GM18517 (cell line): ENCODE results near the gene CLK3.
"Not testable (repeated sequence)": the region's sequence is repeated elsewhere in the genome, so short reads cannot be mapped to it uniquely, and the experiment has no call there.

Experiments
- ATAC-seq: cut with Tn5 transposase; IDR thresholded peaks from one replicate; pipeline ENCODE4 v1.9.1; 2021; ENCODE audit warnings: mild to moderate bottlenecking, moderate library complexity; ENCODE audit not compliant: unreplicated experiment

The CLK3 gene

GRCh38 chr15:74620636-74621545 lies 5.3 kb downstream of the CLK3 start:
- no peak for ATAC-seq

GRCh38 chr15:74621546-74621920 lies 5.9 kb downstream of the CLK3 start:
- ATAC-seq: no peak

DNA sequence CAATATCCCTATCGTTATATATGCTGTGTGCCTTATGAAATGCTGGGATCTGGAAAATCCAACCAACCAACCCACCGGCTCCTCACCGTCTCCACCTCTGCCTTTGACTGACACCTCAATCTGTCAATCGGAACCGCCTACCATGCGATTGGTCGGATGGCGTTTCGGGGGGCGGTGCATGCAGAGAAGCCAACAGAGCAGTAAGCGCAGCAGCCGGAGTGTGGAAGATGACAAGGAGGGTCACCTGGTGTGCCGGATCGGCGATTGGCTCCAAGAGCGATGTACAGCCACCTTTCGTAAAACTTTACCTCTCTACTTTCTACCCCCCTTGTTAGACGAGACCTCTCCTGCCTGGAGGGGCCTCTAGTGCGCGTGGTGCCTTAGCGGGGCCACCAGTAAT lies 6.3 kb downstream of the CLK3 start:
- ATAC-seq: no peak

DNA sequence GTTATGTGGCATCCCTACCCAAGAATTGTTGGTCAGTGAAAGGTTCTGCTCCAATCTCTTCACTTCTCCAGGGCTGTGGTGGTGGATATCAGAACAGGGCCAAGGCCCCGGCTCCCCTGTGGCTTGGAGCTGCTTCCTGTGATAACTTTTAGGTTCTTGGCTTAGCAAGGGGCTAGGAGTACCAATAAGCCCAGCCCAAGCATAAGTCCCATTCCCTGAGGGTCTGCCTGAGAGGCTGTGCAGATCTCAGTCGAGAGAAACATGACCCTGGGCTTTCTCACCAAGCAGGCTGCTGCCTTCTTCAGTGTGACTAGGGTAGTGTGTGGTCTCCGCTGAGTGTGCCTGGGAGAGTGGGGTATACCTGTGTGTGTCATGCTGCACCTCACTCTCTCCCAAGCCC lies 7.1 kb downstream of the CLK3 start:
- ATAC-seq: no peak

- no peak for ATAC-seq
These were observed 8.5 kb downstream of the CLK3 start for GRCh38 chr15:74624020-74624602.

DNA sequence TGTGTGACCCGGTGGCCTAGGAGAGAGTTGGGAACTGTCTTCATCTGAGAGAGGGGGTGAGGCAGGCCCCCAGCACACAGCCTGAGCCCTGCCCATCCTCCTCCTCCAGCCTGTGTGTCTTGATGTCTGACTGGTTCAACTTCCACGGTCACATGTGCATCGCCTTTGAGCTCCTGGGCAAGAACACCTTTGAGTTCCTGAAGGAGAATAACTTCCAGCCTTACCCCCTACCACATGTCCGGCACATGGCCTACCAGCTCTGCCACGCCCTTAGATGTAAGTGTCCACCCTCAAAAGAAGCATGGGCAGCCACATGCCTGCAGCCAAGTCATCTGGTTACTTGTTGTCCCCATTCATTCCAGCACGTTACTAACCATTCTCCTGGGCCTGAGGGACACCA lies 10.1 kb downstream of the CLK3 start:
- no peak for ATAC-seq

- ATAC-seq: no peak
These were observed 10.7 kb downstream of the CLK3 start for GRCh38 chr15:74626336-74626735.

GRCh38 chr15:74626752-74627692 lies 11.4 kb downstream of the CLK3 start:
- ATAC-seq: no peak

DNA sequence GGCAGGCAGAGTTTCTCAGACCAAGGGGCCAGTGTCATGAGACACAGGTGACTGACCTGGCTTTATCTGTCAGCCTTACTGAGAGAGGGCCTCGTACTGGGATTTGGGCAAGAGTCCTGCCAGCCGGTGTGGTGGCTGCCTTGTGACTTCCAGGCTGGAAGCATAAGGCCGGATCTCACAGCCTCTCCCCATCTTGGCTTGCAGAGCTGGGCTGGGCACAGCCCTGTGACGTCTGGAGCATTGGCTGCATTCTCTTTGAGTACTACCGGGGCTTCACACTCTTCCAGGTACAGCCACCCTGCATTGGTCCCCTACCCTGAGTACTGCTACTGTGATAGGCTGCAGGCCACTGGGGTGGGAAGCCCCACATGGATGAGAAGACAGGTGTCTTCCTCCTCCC lies 12.1 kb downstream of the CLK3 start:
- no peak for ATAC-seq

GRCh38 chr15:74628199-74628598 lies 12.6 kb downstream of the CLK3 start:
- ATAC-seq: no peak

GRCh38 chr15:74628949-74629348 lies 13.3 kb downstream of the CLK3 start:
- no peak for ATAC-seq

- not testable (repeated sequence) for ATAC-seq
These were observed 14.1 kb downstream of the CLK3 start for GRCh38 chr15:74629696-74630095.

DNA sequence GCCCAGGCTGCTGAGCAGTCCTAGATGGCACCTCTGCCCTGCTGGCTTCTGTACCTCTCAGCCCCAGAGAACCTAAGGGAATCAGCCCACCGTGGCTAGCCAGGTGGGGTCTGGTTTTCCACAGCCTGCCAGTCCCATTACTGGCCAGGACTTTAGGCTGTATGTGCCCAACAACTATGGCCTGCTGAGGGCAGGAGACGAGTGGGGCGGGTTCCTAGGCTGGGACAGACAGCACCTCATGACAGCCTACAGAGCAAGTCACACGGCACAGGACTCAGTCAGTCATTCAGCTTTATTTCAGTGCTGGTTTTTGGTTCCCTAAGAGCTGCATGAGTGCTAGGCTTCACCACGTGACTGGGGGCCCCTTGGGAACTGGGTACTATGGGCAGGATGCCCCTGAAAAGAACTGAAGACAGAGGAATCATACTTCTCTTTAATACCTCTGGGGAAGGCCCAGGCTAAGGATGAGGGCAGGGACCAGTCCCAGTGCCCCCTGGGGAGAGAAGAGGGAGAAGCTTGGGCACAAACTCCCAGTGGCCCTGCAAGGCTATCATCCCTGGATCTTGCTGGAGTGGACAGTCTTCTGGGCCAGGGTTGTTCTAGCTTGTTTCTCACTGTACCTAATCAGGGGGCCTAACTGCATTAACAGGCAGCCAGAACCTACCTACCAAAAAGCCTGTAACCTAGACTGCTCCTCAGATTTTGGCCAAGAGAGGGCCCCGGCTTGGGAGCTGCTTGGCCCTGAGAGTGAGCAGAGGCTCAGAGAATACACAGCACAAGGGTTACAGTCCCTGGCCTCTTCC lies 14.8 kb downstream of the CLK3 start:
- no peak for ATAC-seq

DNA sequence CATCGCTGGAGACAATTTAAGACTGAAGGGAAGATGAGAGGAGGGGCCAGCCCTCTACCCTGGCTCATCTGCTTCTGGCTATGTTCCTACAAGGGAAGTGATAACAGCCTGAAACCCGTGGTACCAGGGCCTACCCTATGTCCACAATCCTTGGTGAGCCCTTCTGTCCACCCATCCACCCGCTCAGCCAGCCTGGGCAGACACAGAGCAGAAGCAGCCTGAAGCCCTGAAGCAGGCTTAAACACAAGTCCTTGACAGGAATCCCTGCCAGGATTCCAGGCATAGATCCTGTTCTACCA lies 15.4 kb downstream of the CLK3 start:
- ATAC-seq: no peak

- ATAC-seq: no peak
These were observed 15.8 kb downstream of the CLK3 start for GRCh38 chr15:74631408-74631807.

- no peak for ATAC-seq
These were observed 16.4 kb downstream of the CLK3 start for GRCh38 chr15:74631935-74632560.

GRCh38 chr15:74632601-74633000 lies 17.0 kb downstream of the CLK3 start:
- no peak for ATAC-seq

DNA sequence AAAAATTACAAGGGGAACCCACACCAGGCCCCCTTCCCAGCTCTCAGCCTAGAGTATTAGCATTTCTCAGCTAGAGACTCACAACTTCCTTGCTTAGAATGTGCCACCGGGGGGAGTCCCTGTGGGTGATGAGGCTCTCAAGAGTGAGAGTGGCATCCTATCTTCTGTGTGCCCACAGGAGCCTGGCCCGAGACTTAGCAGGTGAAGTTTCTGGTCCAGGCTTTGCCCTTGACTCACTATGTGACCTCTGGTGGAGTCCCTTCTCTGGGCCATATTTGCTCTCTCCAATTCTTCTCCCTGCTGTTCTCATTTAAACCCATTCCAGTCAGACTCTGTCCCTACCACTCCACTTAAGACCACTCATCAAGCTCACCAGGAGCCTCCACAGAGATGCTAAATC lies 18.1 kb downstream of the CLK3 start:
- ATAC-seq: no peak

DNA sequence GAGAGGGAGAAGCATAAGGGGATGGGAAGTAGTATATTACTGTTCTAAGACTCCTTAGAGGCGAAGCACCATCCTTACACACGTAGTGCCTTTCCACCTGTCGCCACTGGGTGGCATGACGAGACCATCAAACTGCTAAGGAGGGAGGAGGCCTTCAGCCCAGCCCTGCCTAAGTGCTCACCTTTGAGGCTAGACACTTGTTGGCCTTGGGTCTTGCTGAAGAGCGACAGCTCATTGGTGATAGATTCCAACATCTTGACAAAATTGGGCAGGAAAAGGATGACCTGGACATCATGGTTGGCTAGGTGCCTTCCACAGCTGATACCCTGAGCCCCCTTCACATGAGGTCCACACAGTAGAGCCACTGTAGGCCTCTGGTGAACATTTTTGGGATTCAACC lies 19.6 kb downstream of the CLK3 start:
- no peak for ATAC-seq

GRCh38 chr15:74636984-74637383 lies 21.3 kb downstream of the CLK3 start:
- no peak for ATAC-seq
